H1 (cell line): ENCODE data around the gene ABI3BP. TPM values are rescaled to one million over a fixed set of nuclear protein-coding genes. Genes with fewer than 3 reads are reported as not detected.

Experiments
- CTCF ChIA-PET: fragments of 300-600 bp; sonication (Branson Sonifier 250); formaldehyde crosslinking; loops from one replicate; lab custom pipeline; 2021; ENCODE audit not compliant: partially characterized antibody; lab: Charles Lee
- POLR2A ChIA-PET: fragments of 300-600 bp; sonication (Branson Sonifier 250); formaldehyde crosslinking; loops from one replicate; lab custom pipeline; 2021; ENCODE audit warnings: inconsistent platforms; ENCODE audit not compliant: partially characterized antibody; lab: Charles Lee
- DNase-seq, 2 experiments: peaks; one replicate each; pipeline versions ENCODE4 v3.0.0 to v3.0.0-alpha.2; 2010 to 2022; ENCODE audit warnings: low spot score in 2 of 2, low read depth in 1 of 2, mixed read lengths in 1 of 2
- FAIRE-seq: peaks from 2 replicates; lab custom pipeline; 2011; peaks lifted over from hg19 to GRCh38; lab: Jason Lieb, UNC
- H2AFZ ChIP-seq: 2 replicates; pipeline ENCODE4 v1.8.1; 2012; ENCODE audit warnings: low read length, inconsistent platforms
- H2AK5ac ChIP-seq: 2 replicates; pipeline ENCODE4 v1.6.1; 2013; ENCODE audit warnings: low read depth, low read length
- H2BK120ac ChIP-seq: replicated peaks from 2 replicates; pipeline ENCODE3; 2013; ENCODE audit warnings: low read depth, low read length, inconsistent platforms
- H2BK12ac ChIP-seq: 2 replicates; pipeline ENCODE4 v1.6.1; 2013; ENCODE audit warnings: low read depth, low read length
- H2BK15ac ChIP-seq: 2 replicates; pipeline ENCODE4 v1.6.1; 2013; ENCODE audit warnings: low read length
- H2BK20ac ChIP-seq: 2 replicates; pipeline ENCODE4 v1.6.1; 2013; ENCODE audit warnings: low read length
- H2BK5ac ChIP-seq: 2 replicates; pipeline ENCODE4 v1.6.1; 2013; ENCODE audit warnings: low read depth, low read length
- H3K14ac ChIP-seq: 2 replicates; pipeline ENCODE4 v1.6.1; 2013; ENCODE audit warnings: inconsistent platforms; ENCODE audit not compliant: insufficient read length
- H3K18ac ChIP-seq: 2 replicates; pipeline ENCODE4 v1.6.1; 2013; ENCODE audit warnings: low read length; ENCODE audit errors: extremely low read depth
- H3K23ac ChIP-seq: 2 replicates; pipeline ENCODE4 v1.6.1; 2013; ENCODE audit warnings: inconsistent platforms; ENCODE audit not compliant: insufficient read length
- H3K23me2 ChIP-seq: 2 replicates; pipeline ENCODE4 v1.6.1; 2013; ENCODE audit warnings: low read depth, low read length
- H3K27ac ChIP-seq: 2 replicates; pipeline ENCODE4 v1.6.1; 2011; ENCODE audit warnings: low read depth, low read length, inconsistent platforms
- H3K27me3 ChIP-seq, 4 experiments: replicated peaks in 1 of 4; 1 replicate in 1 of 4; 2 replicates in 3 of 4; pipeline versions ENCODE4 v1.6.1 to v1.8.1; 2011 to 2013; ENCODE audit warnings: low read length in 3 of 4, mild to moderate bottlenecking in 3 of 4, inconsistent platforms in 2 of 4, mixed read lengths in 2 of 4, moderate library complexity in 1 of 4; ENCODE audit not compliant: control insufficient read depth in 3 of 4, insufficient read depth in 3 of 4; ENCODE audit errors: extremely low read depth in 1 of 4
- H3K36me3 ChIP-seq, 4 experiments: 2 replicates each; pipeline versions ENCODE4 v1.6.1 to v1.8.1; 2011 to 2013; ENCODE audit warnings: mild to moderate bottlenecking in 4 of 4, low read length in 3 of 4, moderate library complexity in 2 of 4, control low read depth in 1 of 4, inconsistent platforms in 1 of 4; ENCODE audit not compliant: insufficient read depth in 4 of 4, control insufficient read depth in 2 of 4
- H3K4ac ChIP-seq: replicated peaks from 2 replicates; pipeline ENCODE3; 2013; ENCODE audit warnings: low read length, low read depth, mixed read lengths, inconsistent platforms; ENCODE audit not compliant: insufficient read length
- H3K4me1 ChIP-seq, 4 experiments: replicated peaks in 1 of 4; 1 replicate in 1 of 4; 2 replicates in 3 of 4; pipeline versions ENCODE4 v1.6.1 to v1.8.1; 2011 to 2013; ENCODE audit warnings: low read length in 3 of 4, inconsistent platforms in 2 of 4, mixed read lengths in 1 of 4; ENCODE audit not compliant: insufficient read depth in 4 of 4, control insufficient read depth in 3 of 4
- H3K4me2 ChIP-seq, 2 experiments: 2 replicates each; pipeline versions ENCODE4 v1.6.1 to v1.8.1; 2011 to 2013; ENCODE audit warnings: low read depth in 2 of 2, low read length in 2 of 2, control low read depth in 1 of 2, inconsistent platforms in 1 of 2, mild to moderate bottlenecking in 1 of 2; ENCODE audit not compliant: insufficient read depth in 1 of 2
- H3K4me3 ChIP-seq, 4 experiments: fragments of 200-600, 300-600 bp in 1 of 4; sonication (generic), shearing (Covaris generic), sonication (Bioruptor Twin) in 1 of 4; 2 replicates each; pipeline versions ENCODE4 v1.5.1 to v1.8.1; 2011 to 2016; ENCODE audit warnings: low read length in 4 of 4, low read depth in 3 of 4, control low read depth in 2 of 4, inconsistent platforms in 2 of 4, mild to moderate bottlenecking in 2 of 4, mixed read lengths in 1 of 4, moderate library complexity in 1 of 4; ENCODE audit not compliant: insufficient read depth in 2 of 4; ENCODE audit errors: extremely low read depth in 1 of 4
- H3K56ac ChIP-seq: replicated peaks from 2 replicates; pipeline ENCODE3; 2013; ENCODE audit warnings: low read depth, mild to moderate bottlenecking, mixed read lengths, low read length, inconsistent platforms; ENCODE audit not compliant: insufficient read length
- H3K79me1 ChIP-seq: 2 replicates; pipeline ENCODE4 v1.6.1; 2013; ENCODE audit warnings: low read depth, low read length, control low read depth
- H3K79me2 ChIP-seq, 2 experiments: 2 replicates each; pipeline versions ENCODE4 v1.6.1 to v1.8.1; 2012 to 2013; ENCODE audit warnings: low read length in 2 of 2, mild to moderate bottlenecking in 2 of 2, inconsistent platforms in 1 of 2; ENCODE audit not compliant: insufficient read depth in 2 of 2, control insufficient read depth in 1 of 2
- H3K9ac ChIP-seq, 4 experiments: replicated peaks in 1 of 4; 1 replicate in 1 of 4; 2 replicates in 3 of 4; pipeline versions ENCODE4 v1.6.1 to v1.8.1; 2011 to 2013; ENCODE audit warnings: low read depth in 3 of 4, low read length in 3 of 4, control low read depth in 2 of 4, mild to moderate bottlenecking in 2 of 4, moderate library complexity in 2 of 4, inconsistent platforms in 1 of 4; ENCODE audit errors: extremely low read depth in 1 of 4
- H3K9me3 ChIP-seq, 2 experiments: 2 replicates each; pipeline versions ENCODE4 v1.6.1 to v1.8.1; 2012 to 2013; ENCODE audit warnings: mild to moderate bottlenecking in 2 of 2, moderate library complexity in 2 of 2, control low read depth in 1 of 2, inconsistent platforms in 1 of 2, low read depth in 1 of 2, low read length in 1 of 2, mixed read lengths in 1 of 2; ENCODE audit not compliant: insufficient read depth in 2 of 2
- H4K20me1 ChIP-seq, 2 experiments: replicated peaks in 1 of 2; 2 replicates each; pipeline versions ENCODE3 to v1.8.1; 2011 to 2013; ENCODE audit warnings: inconsistent platforms in 2 of 2, low read length in 2 of 2, mild to moderate bottlenecking in 1 of 2; ENCODE audit not compliant: insufficient read depth in 2 of 2, control insufficient read depth in 1 of 2
- H4K5ac ChIP-seq: 2 replicates; pipeline ENCODE4 v1.6.1; 2013; ENCODE audit warnings: low read length, low read depth, mixed read lengths, inconsistent platforms; ENCODE audit not compliant: insufficient read length
- H4K8ac ChIP-seq: 2 replicates; pipeline ENCODE4 v1.8.0; 2013; ENCODE audit warnings: mild to moderate bottlenecking, moderate library complexity, low read length, inconsistent platforms; ENCODE audit not compliant: insufficient read depth; ENCODE audit errors: extremely low read depth
- H4K91ac ChIP-seq: replicated peaks from 2 replicates; pipeline ENCODE3; 2013; ENCODE audit warnings: low read length, mixed read lengths, inconsistent platforms; ENCODE audit not compliant: insufficient read length
- NRF1 ChIP-seq: IDR thresholded peaks from 2 replicates; pipeline ENCODE4 v1.6.1; 2011; ENCODE audit warnings: mild to moderate bottlenecking, low read depth, low read length, improper control_type of control experiment
- WGBS, 2 experiments: shearing (Covaris generic) in 1 of 2; methylation state at CpG; one replicate each; pipeline versions ENCODE4 v1.1.6 to v1.1.7; 2013 to 2015; ENCODE audit warnings: low lambda C conversion rate in 2 of 2, mixed read lengths in 2 of 2, inconsistent platforms in 1 of 2, low coverage in 1 of 2, missing lambda C conversion rate in 1 of 2; ENCODE audit not compliant: insufficient replicate concordance in 2 of 2, insufficient coverage in 1 of 2, insufficient read length in 1 of 2; ENCODE audit errors: extremely low coverage in 1 of 2, missing lambda C conversion rate in 1 of 2; 5-methylcytosine and 5-hydroxymethylcytosine counted together
- polyA plus RNA-seq, 7 experiments: library from polyadenylated mRNA; depleted of rRNA in 3 of 7; stranded (reverse) in 5 of 7; unstranded in 2 of 7; fragments of >200 nt in 5 of 7; fragments of 200-250 nt in 2 of 7; gene quantifications; 1 replicate in 5 of 7; 2 replicates in 1 of 7; 4 replicates in 1 of 7; pipeline versions ENCODE4 v1.2.1 to v1.2.3, GENCODE V29; 2011 to 2013; ENCODE audit warnings: missing spikeins in 2 of 7, mixed read lengths in 2 of 7
- total RNA-seq: library from RNA; stranded (reverse); fragmentation: NEBNext Ultra II Directional; extraction: Animal tissue kit (Norgen Biotek cat#: 25700); gene quantifications from 2 replicates; pipeline ENCODE4 v1.2.1, GENCODE V29; 2021

ABI3BP gene
- total and polyA plus RNA-seq, 2 of the 8 experiments (the other 6 are each of a cell fraction or from before 2014, with no cell fraction given) = 0.08 to 0.32 TPM

DNA sequence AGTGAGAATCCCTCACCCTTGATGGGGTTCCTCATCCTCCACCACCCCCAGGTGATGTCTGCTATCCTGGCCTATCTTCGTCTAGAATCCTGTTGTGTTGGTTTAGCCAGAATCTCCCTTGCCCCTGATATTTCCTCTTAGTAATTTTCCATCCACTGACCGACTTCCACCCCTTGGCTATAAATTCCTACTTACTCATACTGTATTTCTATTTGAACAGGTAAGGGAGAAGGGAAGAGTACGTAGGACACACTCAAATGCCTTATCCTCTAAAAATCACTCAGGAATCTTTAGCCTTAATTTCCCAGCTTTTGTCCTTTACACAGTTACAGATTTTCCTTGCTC lies 284.6 kb downstream of the ABI3BP start:
- no peak overlapping the region for H3K56ac ChIP-seq
- no peaks in the 10 kb centered on the region; a peak in 2 of 8 replicates for H3K36me3 ChIP-seq
- no peak overlapping the region; a peak in 1 of 7 replicates for H3K9ac ChIP-seq
- TF ChIP-seq NRF1 = no peak
- peak overlapping the region; percentile 29 for H3K4ac ChIP-seq
- H2BK5ac ChIP-seq = no peak overlapping the region; the same call in 1 of the 2 replicates
- ChIA-PET POLR2A (interaction anchor here (0.7 to 3.0 kb wide), 13 partner anchors 9 to 1074 kb away, joined by 3 to 14 read pairs (median 4); partner anchors contain the start of genes LNP1 and TOMM70), CTCF (interaction anchor here (1.1 to 1.3 kb wide), 3 partner anchors 15 to 243 kb away, joined by 3 to 5 read pairs (median 3); no protein-coding TSS in a partner anchor)
- H3K79me2 ChIP-seq = peaks cover 19 to 37% of the 10 kb centered on the region in 2 experiments
- no peak overlapping the region for H3K27ac ChIP-seq
- peaks cover 0 to 2% of the 10 kb centered on the region in 2 experiments for H4K20me1 ChIP-seq
- H3K14ac ChIP-seq = no peak overlapping the region
- peaks cover 1 to 25% (median 11%) of the 10 kb centered on the region in 4 experiments; a peak in 6 of 7 replicates for H3K27me3 ChIP-seq
- no peaks in the 10 kb centered on the region; the same call in 1 of the 2 replicates for H3K79me1 ChIP-seq
- no peak for FAIRE-seq
- no peak for DNase-seq
- no peak overlapping the region for H3K23ac ChIP-seq
- no peaks in the 10 kb centered on the region for H3K9me3 ChIP-seq
- no peak overlapping the region for H2AK5ac ChIP-seq
- peak overlapping the region; percentile 88 for H2AFZ ChIP-seq
- H3K4me1 ChIP-seq = peaks cover 0 to 8% (median 2%) of the 10 kb centered on the region in 4 experiments; a peak in 3 of 7 replicates
- H2BK15ac ChIP-seq = no peak overlapping the region
- no peak overlapping the region for H2BK120ac ChIP-seq
- H3K18ac ChIP-seq = no peak overlapping the region
- H4K91ac ChIP-seq = no peak overlapping the region
- H2BK20ac ChIP-seq = no peak overlapping the region
- WGBS, 2 experiments = 89% methylated on average over 3 of the region's 3 CpGs; no CpG with 5 or more reads in 1 of the 2 experiments
- H2BK12ac ChIP-seq = no peak overlapping the region
- H3K4me3 ChIP-seq = peak overlapping the region; percentile 65 to 80 (median 70); a peak in 7 of 8 replicates
- no peak overlapping the region for H4K5ac ChIP-seq
- peaks cover 2% of the 10 kb centered on the region; the same call in 1 of the 2 replicates for H3K23me2 ChIP-seq
- H3K4me2 ChIP-seq = peak overlapping the region; percentile 62 to 81
- H4K8ac ChIP-seq = no peak overlapping the region
